Non-pigmented ciliary epithelial cell (primary cell): ENCODE measurements around the gene TLE6.
"Not testable (repeated sequence)": the region's sequence is repeated elsewhere in the genome, so short reads cannot be mapped to it uniquely, and the experiment has no call there.

Experiments
- DNase-seq: peaks from one replicate; pipeline ENCODE4 v3.0.0-alpha.2; 2010; ENCODE audit warnings: low read depth

Gene TLE6

DNA sequence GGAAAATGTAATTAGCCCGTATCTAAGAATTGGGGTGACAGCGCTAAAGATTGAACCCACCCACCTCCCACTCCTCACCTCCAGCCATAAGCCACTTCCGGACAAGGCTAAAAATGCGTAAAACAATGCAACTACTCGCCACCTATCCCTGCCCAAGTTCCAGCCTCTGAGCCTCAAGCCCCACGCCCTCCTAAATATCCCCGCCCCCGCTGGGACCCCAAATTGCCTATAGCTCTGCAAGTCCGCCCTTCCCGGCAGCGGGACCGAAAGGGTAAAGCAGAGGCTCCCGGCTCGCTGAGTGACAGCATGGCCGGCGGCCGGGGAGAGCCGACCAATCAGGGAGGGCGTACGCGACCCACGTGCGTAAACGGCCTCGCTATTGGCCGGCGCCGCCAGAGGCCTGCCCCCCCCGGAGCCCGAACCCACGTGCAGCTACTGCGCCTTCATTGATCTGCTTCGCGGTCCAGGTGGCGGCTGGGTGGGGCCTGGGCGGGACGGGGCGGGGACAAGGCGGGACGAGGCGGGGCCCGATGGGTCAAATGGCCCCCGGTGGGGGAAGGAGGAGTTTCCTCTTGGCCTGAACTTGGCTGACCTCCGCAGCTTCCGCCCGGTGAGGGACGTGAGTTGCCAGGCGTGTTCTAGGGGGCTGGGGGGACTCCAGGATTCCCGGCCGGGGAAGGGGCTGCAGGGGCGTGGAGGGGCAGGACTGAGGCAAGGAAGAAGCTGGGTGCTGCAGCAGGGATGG is at the start of gene TLE6:
TLE6 (plus strand) TSS at position 564 of the 745 bp plus-strand sequence. CDS start 670 bp downstream, outside the sequence.
- peak; percentile 60 for DNase-seq

DNA sequence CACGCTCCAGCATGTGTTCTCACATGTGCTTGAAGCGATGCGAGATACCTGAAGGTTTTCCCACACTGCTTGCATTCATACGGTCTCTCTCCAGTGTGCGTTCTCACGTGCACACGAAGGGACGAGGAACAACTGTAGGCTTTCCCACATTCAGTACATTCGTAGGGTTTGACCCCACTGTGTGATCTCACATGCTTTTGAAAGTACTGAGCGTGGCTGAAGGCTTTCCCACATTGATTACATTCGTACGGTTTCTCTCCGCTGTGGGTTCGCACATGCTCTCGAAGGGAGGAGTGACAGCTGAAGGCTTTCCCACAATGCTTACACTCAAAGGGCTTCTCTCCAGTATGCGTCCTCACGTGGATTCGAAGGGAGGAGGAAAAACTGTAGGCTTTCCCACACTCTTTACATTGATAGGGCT is 43.9 kb upstream of the TLE6 start:
- DNase-seq, result no peak

DNA sequence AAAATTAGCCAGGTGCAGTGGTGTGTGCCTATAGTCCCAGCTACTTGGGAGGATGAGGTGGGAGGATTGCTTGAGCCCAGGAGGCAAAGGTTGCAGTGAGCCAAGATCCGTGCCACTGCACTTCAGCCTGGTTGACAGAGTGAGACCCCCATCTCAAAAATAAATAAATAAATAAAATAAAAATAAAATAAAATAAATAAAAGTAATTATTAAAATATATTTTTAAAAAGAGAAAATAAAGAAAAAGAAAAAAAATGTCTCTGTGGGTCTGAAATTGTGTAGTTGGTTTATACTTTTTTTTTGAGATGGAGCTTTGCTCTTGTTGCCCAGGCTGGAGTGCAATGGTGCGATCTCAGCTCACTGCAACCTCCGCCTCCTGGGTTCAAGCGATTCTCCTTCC is 41.5 kb upstream of the TLE6 start:
- not testable (repeated sequence) for DNase-seq

DNA sequence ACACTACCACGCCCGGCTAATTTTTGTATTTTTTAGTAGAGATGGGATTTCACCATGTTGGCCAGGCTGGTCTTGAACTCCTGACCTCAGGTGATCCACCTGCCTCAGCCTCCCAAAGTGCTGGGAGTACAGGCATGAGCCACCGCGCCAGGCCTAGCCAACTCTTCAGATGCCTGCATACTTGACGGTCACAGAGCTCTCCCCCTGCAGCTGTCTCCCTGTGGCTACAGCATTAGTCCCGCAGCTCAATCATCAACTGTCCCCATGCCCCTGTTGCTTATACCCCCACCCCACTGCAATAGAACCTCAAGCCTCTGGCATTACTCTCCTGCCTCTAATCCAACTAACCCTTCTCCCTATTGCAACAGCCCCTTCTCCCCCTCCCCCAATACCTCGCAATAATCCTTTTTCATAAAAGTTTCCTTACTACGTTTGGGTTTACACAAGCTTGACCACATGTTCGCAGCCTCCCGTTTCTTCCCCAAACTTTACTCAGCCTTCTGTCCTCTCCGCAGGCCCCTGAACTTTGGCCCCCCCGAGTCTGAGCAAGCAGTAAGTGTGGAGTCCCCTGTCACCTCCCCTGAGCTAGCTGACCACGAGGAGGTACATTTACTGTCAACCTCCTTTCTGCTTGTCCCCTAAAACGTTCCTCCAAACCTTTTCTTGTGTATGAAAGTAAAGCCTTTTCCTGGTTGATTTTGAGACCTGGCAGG is 34.3 kb upstream of the TLE6 start:
- no peak for DNase-seq

DNA sequence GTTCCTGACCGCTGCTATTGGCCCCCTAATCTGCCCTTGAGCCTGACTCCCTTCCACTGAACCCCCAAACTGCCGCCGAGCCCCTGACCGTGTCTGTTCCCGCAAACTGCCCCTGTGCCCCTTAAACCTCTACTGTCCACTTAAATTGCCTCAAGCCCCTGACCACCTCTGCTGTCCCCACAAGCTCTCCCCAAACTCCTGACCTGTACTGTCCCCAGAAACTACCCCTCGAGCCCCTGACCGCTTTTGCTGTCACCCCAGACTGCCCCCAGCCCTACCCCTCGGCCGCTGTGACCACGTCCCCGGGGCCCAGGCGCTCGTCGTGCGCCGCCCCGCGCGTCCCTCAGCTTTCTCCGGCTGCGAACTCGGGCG is 33.0 kb upstream of the TLE6 start:
- no peak for DNase-seq

DNA sequence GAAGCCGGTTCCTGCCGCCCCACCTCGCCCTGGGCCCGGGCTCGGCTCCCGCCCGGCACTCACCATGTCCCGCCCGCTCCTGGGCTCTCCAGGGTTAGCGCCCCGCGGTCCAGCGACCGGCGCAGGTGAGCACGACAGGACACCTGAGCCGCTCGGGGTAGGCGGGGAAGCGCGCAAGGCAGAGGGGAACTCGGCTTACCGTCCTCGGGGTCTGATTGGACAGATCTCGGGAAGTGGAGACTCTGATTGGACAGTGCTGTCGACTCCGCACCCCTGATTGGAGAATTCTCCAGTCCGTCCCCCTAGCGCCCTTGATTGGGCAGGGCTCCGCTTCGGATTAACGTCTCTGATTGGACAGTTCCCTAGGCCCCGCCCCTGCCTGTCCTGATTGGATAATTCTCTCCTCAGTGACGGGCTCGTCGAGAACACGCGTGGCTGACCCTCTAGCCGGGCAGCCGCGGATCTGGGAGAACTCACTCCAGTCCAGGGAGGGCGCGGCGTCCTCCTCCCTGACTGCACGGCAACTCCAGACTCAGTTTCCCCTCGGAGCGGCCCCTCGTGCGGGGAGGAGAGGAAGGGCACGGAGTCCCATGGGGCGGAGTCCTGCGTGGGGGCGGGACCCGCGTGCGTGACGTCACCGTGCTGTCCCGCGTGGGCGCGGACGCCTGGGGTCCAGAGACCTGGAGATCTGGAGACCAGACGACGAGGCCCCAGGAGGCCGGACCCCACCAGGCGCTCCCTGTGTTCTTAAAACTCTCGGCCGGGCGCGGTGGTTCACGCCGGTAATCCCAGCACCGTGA is 32.4 kb upstream of the TLE6 start, which contains the start of gene ZNF77:
ZNF77 (minus strand) TSS at position 197 of the 800 bp plus-strand sequence; CDS start at position 66, 131 bp downstream.
- peak; percentile 98 for DNase-seq

DNA sequence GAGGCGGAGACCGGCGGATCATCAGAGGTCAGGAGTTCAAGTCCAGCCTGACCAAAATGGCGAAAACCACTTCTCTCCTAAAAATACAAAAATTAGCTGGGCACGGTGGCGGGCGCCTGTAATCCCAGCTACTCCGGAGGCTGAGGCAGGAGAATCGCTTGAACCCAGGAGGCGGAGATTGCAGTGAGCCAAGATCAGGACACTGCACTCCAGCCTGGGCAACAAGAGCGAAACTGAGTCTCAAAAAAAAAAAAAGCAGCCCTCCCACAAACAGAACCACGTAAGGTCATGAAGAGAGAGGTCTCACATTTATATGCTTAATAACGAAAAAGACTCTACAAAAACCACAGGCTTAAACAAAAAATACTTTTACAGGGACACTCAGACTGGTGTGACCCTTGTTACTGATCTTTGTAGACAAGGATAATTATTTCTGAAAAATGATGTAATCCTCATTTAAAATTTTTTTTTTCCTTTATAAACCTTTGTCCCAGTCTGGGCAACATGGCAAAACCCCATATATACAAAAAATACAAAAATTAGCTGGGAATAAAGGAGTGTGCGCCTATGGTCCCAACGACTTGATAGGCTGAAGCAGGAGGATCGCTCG is 31.7 kb upstream of the TLE6 start:
- DNase-seq, result no peak

DNA sequence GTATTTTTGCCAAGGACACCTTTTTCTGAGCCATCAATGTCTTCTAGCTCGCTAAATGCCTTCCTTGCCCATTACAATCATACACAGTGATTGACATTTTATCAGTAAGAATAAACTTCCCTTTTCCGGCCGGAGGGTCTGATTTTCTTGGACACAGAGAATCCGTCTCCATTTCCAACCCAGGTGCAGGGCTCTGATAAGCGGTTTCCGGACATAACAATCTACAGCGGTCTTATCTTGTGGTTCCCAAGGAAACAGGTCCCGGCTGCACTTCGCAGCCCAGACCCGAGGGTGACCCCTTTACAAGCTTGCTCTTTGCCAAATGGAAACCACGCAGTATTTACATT is 27.5 kb upstream of the TLE6 start:
- DNase-seq, result no peak

DNA sequence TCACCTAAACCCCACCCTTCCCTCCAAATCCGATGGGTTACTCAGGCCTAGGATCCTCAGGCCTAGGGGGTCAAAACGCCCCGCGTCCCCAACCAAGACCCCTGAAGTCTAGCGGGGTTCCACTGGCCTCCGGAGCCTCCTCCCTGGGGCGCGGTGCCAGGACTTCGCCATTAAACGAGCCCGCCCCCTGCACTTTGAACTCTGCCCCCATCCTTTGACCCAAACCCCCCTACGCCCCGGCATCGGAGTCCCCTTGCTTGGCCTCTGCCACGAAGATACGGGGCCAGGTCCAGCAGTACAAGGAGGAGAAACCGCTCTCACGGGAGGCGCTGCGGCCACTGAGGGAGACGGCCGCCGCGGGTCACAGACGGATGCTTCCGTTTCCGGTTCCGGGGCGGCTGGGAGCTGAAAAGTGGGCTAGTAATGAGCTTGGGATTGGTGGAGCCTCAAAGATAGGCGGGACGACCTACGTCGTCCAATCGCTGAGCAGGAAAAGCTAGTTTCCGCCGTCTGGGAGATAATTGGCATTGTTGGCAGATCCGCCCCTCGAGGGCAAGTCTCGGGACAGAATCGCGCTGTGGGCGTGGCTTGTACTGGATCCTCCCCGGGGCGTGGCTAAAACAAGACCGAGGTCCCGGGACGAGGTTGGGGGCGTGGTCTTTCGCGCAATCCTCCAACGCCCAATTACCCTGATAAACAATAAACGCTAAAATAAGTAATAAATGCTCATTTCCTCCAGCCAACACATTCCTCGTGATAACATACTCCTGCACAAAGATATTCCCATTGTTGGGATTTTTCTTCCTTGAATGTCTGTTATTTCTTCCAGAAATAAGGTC is 26.9 kb upstream of the TLE6 start:
- DNase-seq, result peak; percentile 99

DNA sequence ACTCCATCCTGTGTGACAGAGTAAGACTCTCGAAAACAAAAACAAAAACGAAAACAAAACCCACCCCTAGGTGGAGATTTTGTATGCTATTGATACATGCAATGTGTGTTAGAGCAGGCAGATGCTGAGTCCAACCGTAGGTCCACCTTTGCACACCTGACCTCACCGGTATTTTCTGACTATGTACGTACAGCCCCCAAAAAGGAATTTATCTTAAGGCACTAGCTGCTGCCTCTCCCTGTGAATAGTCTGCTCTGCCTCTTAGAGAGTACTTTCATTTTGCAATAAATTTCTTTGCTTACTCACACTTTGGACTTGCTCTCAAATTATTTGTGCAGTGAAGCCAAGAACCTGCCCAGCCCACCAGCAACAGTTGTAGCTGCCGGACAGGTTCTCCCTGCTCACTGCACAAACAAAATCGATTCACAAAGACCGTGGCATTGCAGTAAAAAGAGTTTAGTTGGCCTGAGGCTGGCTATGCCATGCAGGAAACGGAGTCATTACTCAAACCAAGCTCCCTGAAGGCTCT is 24.3 kb upstream of the TLE6 start:
- no peak for DNase-seq

DNA sequence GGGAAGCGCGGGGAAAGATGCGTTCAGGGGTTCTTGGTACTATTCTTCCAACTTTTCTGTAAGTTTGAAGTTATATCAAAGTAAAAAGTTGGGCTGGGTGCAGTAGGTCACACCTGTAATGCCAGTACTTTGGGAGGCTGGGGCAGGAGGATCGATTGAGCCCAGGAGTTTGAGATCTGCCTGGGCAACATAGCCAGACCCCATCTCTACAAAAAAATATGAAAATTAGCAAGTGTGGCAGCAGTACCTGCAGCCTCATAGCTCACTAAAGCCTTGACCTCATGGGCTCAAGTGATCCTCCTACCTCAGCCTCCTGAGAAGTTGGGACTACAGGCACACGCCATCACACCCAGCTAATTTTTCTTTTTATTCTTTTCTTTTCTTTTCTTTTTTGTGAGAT is 20.2 kb upstream of the TLE6 start:
- DNase-seq, result no peak

DNA sequence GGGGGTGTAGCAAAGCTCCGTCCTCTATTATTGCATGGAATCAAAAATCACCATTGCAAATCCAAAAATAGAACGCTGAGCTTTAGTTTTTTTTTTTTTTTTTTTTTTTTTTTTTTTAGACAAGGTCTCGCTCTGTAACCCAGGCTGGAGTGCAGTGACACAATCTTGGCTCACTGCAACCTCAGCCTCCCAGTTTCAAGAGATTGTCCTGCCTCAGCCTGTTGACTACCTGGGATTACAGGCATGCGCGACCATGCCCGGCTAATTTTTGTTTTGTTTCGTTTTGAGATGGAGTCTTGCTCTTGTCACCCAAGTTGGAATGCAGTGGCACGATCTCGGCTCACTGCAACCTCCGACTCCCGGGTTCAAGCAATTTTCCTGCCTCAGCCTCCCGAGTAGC is 17.2 kb upstream of the TLE6 start:
- DNase-seq, result no peak

DNA sequence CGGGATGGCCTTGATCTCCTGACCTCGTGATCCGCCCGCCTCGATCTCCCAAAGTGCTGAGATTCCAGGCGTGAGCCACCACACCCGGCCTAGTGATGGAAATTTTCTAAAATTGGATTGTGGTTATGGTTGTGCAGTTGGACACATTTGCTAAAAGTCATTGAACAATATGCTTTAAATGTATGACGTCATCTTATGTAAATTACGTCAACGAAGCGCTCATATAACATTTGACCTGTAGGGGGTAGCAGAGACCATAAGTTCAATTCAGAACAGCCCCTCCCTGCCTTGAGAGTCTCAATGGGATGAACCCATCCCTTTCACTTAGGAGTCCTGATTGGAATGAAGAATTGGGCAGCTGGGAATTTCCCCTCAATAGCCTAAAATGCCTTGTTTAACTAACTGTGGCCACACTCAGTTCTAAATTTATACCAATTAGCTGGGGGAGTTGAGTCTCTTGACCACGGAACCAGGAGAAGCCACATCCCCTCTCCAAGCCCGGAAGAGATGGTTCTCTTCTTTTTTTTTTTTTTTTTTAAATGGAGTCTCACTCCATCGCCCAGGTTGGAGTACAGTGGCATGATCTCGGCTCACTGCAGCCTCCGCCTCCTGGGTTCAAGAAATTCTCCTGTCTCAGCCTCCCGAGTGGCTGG is 15.2 kb upstream of the TLE6 start:
- DNase-seq, result no peak

DNA sequence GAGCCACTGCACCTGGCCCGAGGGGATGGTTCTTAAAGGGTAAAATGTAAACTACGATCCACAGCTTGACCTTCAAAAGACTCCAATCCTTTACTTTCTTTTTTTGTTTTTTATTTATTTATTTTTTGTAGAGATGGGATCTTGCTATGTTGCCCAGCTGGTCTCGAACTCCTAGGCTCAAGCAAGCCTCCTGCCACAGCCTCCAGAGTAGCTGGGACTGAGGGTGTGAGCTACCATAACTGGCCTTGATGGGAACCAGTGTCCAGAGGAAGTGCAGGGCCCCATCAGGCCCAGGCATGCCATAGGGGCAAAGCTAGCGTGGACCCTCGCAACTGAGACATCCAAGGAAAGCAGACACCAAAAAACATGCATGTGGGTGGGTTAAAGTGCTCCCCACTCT is 14.2 kb upstream of the TLE6 start:
- DNase-seq, result no peak

DNA sequence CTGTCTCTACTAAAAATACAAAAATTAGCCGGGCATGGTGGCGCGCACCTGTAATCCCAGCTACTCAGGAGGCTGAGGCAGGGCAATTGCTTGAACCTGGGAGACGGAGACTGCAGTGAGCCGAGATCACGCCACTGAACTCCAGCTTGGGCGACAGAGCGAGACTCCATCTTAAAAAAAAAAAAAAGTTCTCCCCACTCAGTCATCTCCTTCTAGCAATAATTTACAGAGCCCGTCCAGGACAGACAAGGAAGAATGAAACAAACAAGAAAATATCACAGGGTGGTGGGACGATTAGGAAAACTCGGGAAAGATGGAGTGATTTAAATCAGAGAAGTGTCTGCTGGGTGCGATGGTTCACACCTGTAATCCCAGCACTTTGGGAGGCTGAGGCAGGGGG is 13.7 kb upstream of the TLE6 start:
- not testable (repeated sequence) for DNase-seq

DNA sequence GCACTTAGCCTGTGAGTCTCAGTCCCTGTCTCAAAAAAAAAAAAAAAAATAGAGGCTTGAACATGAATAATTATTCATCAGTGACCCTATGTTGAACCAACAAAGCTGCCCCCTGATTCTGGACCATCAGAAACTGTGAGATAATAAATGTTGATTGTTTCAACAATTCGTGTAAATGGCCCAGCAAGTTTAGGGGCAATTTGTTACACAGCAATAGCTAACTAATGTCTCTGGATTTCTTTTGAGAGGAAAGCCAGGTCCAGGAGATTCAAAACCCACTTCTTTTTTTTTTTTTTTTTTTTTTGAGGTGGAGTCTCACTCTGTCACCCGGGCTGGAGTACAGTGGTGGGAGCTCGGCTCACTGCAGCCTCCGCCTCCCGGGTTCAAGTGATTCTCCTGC is 12.5 kb upstream of the TLE6 start:
- no peak for DNase-seq

DNA sequence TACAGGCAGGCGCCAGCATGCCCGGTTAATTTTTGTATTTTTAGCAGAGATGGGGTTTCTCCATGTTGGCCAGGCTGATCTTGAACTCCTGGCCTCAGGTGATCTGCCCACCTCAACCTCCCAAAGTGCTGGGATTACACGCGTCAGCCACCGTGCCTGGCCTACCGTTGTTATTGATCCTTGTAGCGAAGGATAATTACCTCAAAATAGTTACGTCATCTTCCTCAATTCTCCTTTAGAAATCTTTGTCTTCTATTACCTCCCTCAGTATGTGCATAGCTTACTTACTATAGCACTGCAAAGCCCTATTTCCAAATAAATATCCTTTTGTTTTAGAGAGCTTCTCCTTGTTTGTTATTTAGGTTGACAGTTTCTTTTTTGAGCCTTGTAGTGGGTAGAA is 9.4 kb upstream of the TLE6 start:
- no peak for DNase-seq

DNA sequence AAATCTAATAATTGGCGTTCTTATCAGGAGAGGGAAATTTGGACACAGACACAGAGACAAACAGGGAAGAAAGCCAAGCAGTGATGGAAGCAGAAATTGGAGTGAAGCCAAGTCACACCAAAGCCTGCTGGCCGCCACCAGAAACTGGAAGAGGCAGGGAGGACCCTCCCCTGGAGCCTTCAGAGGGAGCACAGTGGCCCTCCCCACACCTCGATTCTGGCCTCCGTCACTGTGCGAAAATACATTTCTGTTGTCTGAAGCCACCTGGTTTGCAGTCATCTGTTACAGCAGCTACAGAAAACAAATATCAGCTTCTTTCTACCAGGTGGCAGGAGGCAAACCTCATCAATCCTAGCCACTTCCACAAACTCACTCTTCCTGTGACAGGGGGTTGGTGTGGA is 8.3 kb upstream of the TLE6 start:
- DNase-seq, result no peak

DNA sequence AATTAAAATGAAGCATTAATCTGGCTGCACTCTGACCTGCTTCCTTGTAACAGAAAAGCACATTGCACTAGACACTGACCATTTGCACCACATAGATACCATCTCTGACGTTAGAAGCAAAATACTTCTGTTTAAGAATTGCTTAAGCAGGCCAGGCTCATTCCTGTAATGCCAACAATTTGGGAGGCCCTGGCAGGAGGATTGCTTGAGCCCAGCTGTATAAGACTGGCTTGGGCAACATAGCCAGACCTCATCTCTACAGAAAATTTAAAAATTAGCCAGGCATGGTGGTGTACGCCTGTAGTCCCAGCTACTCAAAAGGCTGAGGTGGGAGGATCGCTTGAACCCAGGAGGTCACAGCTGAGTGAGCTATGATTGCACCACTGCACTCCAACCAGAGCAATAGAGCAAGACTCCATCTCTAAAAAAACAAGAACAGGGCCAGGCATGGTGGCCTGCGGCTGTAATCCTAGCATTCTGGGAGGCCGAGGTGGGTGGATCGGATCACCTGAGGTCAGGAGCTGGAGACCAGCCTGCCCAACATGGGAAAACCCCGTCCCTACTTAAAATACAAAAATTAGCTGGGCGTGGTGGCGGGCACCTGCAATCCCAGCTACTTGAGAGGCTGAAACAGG is 7.0 kb upstream of the TLE6 start:
- DNase-seq, result no peak

DNA sequence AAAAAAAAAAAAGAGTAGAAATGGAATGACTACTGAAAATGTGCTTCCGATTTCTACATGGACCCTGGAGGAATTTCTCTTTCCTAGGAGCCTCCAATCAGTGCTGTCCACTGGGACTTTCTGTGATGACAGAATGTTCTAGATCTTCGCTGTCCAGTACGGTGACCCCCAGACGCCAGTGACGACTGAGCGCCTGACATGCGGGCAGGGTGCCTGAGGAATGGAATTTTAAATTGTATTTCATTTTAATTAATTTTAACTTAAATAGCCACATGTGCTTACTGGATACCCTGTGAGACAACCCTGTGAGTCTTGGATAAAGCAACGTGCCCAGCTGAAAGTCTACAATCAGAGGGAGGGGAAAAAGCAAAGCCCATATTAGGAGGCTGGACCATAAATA is 4.1 kb upstream of the TLE6 start:
- no peak for DNase-seq
